ENCODE results near the gene S100A6. TPM values are rescaled to one million over a fixed set of nuclear protein-coding genes. Genes with fewer than 3 reads are reported as not detected.
A peak's percentile ranks its signal among the peaks of the same experiment; 100 is the strongest.
"Not testable (repeated sequence)": the region's sequence is repeated elsewhere in the genome, so short reads cannot be mapped to it uniquely, and the experiment has no call there.

The S100A6 gene
- polyA plus RNA-seq, 3 donors = 208 to 240 (median 221) TPM

DNA sequence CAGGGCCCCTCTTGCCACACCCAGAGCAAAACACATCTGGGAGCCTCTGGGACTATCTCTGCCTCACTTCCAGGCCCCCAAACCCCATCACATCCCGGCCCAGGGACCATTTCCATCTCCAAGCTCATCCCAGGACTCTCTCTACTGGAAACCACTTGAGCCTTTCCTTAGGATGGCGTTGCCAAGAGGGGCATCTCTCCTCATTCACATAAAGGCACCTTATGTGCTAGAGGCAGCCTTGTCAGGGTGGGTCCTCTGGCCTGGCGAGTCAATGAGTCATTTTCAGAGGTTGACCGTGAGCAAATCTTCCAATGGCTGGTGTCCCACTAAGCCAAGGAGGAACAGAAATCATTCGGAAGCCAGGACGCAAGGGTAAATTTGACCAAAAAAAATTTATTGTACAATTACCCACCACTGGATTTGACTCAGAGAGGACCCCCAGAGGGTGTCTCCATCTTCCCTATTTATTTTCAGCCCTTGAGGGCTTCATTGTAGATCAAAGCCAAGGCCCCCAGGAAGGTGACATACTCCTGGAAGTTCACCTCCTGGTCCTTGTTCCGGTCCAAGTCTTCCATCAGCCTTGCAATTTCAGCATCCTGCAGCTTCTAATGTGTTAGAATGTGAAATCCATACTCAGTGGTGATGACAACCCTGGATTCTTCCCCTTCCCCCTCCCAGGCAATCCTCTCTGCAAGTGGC lies 1.4 kb downstream of the S100A6 start:
- no peak for DNase-seq

DNA sequence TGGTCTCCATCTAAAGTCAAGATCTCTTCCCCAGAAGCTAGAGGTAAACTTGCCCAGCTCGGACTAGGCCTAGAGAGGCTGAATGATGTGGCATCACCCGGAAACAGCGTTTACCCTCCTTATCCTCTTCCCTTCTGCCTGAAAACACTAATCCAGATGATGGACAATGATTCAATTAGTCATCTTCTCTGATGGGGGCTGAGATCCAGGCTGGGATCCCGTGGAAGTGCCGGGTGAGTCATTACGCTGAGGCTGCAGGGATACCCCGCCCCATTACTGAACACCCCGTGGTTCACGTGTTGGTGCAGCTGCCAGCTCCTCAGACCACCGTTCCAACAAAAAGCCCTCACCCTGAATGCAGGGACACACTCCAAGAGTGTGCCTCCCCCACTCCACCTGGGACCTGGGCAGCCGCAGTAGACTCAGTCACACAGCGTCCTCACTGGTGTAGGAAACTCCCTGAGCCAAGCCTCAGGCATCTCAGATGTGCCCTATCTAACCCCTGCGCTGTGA lies 2.0 kb downstream of the S100A6 start:
- no peak for DNase-seq

DNA sequence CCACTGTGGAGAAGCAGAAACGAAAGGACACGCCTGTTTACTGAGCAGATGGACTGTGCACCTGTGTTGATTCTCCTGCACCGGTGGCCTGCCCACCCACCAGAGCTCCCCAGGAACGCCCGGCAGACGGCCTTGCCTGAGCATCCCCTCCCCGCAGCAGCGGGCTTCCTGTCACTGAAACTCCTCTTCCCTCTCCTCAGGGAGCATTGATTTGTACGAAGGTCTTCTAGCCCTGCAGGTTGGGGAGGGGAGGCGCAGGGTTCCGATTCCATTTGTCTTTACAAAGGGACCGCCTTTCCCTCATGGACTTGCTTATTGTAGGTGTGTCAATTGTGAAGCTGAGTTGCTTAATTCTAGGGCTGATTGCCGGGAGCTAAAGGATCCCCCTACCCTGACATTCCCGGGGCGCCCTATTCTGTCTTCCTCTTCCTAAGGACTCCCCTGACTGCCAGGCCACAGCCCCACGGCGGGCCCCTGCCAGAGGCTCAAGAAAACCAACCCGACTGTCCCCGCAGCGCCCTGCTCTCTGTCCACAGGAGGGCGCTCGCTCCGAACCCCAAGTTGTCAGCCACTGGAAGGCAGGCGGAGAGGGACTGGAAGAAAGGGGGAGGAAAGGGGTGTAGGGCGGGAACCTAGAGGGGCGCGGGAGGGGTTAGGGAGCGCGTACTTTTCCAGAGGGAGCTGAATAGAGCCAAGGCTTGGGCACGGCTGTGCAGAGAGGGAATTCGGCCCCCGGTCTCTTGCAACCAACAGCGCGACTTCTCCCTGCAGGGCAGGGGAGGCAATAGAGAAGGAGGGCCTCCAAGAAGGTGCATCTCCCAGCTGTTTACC lies 2.8 kb downstream of the S100A6 start:
- DNase-seq = peak; percentile 84

DNA sequence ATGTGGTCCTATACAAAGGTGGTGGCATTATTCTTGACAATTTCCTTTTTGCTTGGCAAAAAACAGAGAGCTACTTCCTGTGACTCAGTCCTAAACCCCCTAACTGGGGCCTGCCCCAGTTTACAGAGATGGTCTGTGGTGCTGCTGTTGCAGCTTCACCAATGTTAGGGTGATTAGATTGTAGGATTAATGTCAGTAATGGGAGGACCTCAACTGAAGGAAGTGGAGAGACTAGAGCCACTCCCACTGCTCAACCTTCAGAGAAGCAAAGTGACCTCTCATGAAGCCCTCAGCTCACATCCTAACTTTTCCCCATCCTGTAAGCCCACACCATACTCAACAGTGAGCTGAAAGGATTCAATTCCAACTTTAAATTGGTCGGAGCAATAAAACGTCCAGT lies 3.6 kb downstream of the S100A6 start:
- no peak for DNase-seq

DNA sequence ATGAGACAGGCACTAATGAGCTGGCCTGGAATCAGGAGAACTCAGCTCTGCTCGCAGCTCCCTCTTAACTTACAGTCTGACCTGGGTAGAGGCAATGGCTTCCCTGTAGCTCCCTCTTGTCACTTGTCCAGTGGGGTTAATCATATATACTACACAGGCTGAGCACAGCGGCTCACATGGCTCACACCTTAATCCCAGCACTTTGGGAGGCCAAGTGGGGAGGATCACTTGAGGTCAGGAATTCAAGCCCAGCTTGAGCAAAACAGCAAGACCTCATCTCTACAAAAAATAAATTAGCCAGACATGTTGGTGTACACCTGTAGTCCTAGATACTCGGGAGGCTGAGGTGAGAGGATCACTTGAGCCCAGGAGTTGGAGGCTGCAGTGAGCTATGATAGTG lies 4.2 kb downstream of the S100A6 start:
- no peak for DNase-seq

DNA sequence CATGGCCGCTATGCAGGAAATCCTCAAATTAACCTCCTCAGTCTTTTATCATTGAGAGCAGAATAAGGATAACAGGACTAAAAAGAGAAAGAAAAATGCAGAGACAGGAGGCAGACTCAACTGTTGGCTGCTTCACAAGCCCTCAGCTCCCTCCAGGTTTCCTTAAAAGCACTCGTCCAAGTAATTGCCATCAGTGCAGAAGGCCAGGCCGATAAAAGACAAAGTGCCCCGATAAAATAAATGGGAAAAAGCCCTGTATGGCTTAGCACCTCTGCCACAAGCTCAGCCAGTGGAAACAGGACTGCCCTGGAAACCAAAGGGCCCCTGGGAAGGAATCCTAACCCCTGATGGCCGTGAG lies 8.1 kb downstream of the S100A6 start:
- no peak for DNase-seq

DNA sequence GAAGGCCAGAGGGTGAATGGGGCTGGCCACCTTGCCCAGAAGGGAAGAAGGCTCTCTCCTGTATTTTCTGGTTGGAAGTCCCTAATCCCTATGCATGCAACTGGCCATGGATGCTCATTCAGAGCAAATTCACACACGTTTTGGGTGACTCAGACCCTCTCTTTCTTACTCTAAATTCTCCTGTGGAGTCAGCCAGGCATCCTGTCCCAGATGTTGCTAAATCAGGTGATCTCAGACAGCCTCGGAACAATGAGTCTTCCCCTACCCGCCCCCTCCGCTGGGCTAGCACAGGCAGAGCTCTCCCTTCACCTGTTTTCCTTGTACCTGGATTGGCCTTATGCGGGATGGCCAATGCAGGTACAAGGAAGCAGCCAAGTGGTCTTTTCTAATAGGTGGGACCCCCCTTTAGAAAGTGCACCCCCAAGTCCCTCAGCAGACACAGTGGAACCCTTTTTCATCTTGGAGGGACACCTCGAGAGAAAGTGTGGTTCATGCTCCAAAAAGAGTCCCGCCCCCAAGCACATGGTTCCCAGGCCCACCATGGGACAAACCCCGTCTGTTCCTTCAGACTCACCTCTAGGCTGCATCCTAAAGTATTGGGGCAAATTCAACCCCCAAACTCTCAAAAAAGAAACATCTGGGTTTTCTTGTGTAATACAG lies 8.6 kb downstream of the S100A6 start:
- no peak for DNase-seq

DNA sequence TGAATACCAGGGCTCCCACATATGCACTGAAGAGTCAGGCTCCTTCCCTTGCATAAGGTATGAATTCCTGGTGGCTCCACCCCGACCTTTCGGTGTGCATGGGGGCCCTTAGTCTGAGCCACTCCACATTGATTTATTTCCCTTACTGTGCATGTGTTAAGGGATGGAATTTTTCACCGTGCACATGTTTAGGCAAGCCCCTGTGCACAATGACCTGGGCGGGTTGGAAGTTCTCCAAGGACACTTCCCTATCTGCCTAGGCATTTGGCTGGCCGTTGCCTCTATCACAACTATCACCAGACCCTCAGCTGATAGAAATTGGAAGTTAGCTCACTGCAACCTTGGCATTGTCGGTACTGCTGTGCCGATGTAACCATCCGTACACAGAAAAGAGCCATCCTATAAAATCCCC lies 9.7 kb downstream of the S100A6 start:
- DNase-seq = no peak

DNA sequence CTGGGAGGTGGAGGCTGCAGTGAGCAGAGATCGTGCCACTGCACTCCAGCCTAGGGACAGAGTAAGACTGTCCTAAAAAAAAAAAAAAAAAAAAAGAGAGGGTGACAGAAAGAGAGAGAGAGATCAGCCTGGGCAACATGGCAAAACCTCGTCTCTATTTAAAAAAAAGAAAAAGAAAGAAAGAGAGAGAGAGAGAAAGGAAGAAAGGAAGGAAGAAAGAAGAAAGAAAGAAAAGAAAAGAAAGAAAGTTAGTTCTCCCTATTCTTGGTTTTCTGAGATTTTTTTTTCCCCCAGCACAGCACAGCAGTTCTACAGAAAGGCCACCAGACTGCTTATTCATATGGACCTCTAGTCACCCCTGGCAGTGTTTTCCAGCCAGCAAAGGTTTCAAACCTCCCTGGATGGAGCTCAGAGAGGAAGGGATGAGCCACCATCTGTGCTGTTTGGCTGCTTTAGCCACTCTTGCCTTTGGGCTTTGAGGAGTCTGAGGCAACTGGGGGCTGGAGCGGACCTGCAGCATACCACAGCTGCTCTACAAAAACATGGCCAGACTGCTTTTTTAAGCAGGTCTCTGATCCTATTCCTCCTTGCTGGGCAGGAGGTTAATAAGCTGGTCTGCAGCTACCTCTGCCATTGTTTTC lies 10.6 kb downstream of the S100A6 start:
- no peak for DNase-seq

DNA sequence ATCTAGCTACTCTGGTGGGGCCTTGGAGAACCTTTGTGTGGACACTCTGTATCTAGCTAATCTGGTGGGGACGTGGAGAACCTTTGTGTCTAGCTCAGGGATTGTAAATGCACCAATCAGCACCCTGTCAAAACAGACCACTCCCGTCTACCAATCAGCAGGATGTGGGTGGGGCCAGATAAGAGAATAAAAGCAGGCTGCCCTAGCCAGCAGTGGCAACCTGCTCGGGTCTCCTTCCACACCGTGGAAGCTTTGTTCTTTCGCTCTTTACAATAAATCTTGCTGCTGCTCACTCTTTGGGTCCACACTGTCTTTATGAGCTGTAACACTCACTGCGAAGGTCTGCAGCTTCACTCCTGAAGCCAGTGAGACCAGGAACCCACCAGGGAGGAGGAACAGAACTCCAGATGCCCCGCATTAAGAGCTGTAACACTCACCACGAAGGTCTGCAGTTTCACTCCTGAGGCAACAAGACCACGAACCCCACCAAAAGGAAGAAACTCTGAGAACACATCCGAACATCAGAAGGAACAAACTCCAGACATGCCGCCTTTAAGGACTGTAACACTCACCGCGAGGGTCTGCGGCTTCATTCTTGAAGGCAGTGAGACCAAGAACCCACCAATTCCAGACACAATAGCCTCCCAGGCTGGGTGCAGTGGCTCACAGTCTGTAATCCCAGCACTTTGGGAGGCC lies 13.3 kb downstream of the S100A6 start:
- not testable (repeated sequence) for DNase-seq

DNA sequence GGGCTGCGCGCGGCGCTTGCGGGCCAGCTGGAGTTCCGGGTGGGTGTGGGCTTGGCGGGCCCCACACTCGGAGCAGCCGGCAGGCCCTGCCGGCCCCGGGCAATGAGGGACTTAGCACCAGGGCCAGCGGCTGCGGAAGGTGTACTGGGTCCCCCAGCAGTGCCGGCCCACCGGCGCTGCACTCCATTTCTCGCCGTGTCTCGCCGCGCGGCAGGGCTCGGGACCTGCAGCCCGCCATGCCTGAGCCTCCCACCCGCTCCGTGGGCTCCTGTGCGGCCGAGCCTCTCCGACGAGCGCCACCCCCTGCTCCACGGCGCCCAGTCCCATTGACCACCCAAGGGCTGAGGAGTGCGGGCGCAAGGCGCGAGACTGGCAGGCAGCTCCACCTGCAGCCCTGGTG lies 14.0 kb downstream of the S100A6 start:
- DNase-seq = not testable (repeated sequence)

DNA sequence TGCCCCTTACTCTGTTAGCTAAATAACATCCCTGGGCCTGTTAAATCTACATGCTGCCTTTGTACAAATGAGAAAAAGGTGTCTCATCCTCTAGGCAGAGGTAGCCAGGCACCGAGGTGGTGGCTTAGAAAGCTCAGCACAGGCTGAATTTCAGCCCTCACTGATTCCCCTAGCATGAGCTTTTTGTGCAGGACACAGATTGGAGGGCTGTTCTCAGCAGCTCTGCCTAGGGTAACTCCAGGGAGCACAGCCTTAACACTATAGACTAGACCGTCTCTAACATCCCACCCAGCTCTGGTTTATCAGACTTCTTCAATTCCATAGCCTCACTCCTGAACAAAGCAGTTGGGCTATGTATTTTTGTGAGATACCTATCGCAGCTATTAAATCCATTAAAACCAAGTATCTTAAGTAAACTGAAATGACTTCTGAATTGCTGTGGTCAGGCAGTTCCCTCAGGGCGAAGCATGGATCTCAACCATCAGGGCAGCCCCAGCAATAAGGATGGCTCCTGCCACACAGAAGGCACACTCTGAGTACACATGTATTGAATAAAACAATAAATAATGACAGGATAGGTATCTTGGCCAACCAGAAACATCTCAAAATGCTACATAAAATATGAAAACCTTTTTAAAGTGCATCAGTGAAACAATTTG lies 14.8 kb downstream of the S100A6 start:
- DNase-seq = no peak

DNA sequence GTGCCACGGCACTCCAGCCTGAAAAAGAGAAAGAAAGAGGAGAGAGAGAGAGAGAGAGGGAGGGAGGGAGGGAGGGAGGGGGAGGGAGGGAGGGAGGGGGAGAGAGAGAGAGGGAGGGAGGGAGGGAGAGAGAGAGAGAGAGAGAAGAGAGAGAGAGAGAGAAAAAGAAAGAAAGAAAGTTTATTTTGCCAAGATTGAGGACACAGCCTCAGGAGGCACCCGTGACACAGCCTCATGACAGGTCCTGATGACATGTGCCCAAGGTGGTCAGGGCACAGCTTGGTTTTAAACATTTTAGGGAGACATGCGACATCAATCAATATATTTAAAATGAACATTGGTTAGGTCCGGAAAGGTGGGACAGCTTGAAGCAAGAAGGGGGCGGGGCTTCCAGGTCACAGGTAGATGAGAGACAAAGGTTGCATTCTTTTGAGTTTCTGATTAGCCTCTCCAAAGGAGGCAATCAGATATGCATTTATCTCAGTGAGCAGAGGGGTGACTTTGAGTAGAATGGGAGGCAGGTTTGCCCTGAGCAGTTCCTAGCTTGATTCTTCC lies 15.6 kb downstream of the S100A6 start:
- not testable (repeated sequence) for DNase-seq

DNA sequence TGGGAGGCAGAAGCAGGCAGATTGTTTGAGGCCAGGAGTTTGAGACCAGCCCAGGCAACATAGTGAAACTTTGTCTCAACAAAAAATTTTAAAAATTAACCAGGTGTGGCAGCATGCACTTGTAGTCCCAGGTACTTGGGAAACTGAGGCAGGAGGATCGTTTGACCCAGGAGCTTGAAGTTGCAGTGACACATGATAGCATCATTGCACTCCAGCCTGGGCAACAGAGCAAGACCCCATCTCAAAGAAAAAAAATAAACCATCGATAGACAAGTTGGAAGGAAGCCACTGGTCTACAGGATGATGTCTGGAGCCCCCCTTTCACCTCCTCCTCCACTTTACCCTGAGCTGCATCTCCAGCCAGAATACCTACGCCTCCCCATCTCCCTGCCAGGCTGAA lies 16.5 kb downstream of the S100A6 start:
- DNase-seq = no peak

DNA sequence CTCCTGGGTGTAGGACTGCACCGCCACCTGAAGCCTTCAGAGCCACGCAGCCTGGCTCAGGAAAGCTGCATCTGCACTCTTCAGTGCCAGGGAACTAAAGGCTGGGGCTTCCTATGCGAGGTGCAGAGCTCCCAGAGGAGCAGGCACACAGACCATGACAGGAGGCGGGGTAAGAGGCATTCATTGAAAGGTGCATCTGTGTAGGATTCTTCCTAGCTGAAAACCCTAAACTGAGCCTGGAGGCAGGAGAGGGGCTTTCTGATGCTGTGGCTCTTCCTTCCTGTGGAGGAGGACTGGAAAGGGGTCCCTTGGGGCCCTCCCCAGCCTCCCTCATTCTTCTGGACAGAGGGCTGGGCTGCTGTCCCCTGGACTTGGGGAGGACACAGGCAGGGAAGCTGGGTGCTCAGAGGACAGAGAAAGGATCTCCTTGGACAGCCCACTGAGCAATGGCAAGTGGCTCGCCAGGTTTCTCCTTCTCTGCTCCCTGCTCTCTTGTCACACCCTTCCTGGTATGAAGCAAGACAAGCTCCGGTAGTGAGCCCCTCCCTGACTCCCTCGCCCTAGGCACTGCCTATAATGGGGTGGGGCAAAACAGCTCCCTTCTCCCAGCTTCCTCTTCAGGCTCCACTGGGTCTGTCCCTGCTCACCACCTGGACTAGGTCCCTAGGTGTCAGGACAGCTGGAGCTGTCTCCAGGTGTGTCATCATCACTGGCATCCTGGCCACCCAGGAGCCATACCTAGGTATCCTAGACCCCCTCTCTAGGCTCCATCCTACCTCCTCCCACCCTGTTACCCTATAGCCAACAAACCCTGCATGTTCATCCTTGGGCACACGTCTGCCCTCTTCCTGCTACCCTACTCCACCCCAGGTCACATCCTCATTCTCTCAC lies 20.0 kb downstream of the S100A6 start:
- no peak for DNase-seq

DNA sequence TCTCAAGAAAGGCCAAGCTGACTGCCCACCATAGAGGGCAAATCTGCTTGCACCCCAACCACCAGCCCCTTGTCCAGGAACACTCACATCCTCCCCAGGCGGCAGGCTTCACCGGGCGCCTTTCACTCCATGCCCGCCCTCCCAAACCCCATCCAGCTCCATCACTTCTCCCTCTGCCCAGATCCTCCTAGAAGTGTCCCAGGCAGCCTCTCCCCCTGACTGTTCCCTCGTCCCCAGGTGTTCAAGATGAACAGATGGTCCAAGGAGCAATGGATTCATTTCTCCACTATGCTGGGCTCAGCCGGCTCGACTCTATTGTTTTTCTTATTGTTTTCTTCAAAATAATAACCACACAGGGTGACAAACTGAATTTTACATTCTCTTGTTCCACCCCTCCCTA lies 22.1 kb downstream of the S100A6 start:
- no peak for DNase-seq

DNA sequence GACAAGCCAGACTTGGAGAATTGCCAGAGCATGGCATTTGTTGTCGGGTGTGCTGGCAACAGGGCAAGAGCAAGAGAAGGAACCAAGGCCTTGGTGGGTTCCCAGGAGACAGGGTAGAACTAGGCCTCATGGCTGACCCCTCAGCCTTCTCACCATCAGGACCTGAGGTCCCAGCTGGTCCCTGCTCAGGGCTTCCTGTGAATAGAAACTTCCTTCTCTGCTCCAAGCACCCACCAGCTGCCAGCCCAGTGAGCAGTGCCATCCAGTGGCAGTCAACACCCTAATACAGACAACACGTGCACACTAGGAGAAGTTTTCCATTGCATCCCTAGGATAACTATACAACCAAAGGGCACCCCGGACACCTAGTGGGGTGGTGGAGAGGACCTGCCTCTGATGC lies 22.8 kb downstream of the S100A6 start:
- no peak for DNase-seq

DNA sequence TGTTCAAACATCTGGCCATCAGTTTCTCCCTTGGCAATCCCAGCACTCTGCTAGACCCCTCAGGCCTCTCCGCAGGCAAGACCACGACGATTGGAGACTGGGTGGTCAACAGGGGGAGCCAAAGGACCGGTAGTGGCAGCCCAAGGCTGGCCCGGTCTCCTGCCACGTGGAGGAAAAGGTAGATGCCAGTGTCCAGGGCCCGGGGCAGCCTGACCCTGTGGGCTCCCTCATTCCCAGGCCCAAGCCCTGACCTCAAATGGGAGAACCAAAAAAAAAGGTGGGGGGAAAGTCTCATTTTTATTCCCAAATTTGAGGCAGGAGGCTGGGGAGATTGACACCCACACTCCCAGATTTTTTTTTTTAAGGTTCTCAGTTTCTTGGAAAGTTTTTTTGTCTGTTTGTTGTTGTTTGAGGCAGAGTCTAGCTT lies 24.8 kb downstream of the S100A6 start:
- peak; percentile 69 for DNase-seq

DNA sequence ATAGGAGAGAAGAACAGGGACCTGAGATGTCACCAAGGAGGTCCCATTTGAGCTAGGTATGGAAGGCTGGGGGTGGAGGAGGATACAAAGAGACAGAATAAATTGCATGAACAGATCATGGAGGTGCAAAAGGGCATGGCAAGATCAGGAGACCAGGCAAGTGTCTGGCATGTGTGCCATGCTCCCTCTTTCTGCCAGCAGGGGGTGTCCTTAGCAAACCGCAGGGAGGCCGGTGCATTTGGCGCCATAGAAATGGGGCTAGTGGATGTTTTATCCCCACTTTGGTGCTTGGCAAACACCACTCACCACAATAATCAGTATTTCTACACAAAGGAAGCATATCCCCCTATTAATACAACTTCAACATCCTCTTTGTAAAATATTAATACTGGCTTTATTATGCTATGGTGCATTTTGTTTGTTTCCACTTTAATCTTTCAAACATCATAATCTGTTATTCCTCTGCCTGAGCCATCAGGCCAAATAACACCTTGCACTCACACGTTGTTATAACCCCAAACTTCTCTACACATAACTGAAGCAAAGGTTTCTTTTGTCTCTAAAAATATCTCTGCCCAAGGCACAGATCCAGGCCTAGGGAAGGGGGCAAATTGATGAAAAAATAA lies 25.9 kb downstream of the S100A6 start:
- no peak for DNase-seq

Measured in renal pelvis (tissue), 4 donors.